Loucy (cell line): ENCODE data around the gene LUZP2.

ENCODE experiments used
- H2AFZ ChIP-seq: fragments of 200-600 bp; sonication (generic); 2 replicates; pipeline ENCODE4 v1.6.0; 2016; ENCODE audit warnings: antibody characterized with exemption, mild to moderate bottlenecking, low read length, moderate library complexity
- H3F3A ChIP-seq: fragments of 200-600 bp; 2 replicates; pipeline ENCODE4 v1.6.0; 2016; ENCODE audit warnings: antibody characterized with exemption, low read depth, mild to moderate bottlenecking
- H3K27me3 ChIP-seq: fragments of 200-600 bp; sonication (generic); 2 replicates; pipeline ENCODE4 v1.6.1; 2014; ENCODE audit warnings: low read length, mild to moderate bottlenecking; ENCODE audit not compliant: insufficient read depth, poor library complexity, severe bottlenecking
- H3K36me3 ChIP-seq: fragments of 200-600 bp; sonication (generic); 2 replicates; pipeline ENCODE4 v1.6.1; 2016; ENCODE audit warnings: low read length; ENCODE audit not compliant: insufficient read depth
- H3K4me1 ChIP-seq: fragments of 200-600 bp; sonication (generic); 2 replicates; pipeline ENCODE4 v1.5.1; 2014; ENCODE audit warnings: low read length, mild to moderate bottlenecking; ENCODE audit not compliant: insufficient read depth, poor library complexity, severe bottlenecking
- H3K4me2 ChIP-seq: fragments of 200-600 bp; sonication (generic); 2 replicates; pipeline ENCODE4 v1.6.0; 2014; ENCODE audit warnings: antibody characterized with exemption, low read length, low read depth, mild to moderate bottlenecking; ENCODE audit not compliant: poor library complexity, severe bottlenecking
- H3K4me3 ChIP-seq: fragments of 200-600 bp; sonication (generic); 2 replicates; pipeline ENCODE4 v1.5.1; 2014; ENCODE audit warnings: low read length, mild to moderate bottlenecking, mixed read lengths; ENCODE audit not compliant: poor library complexity, severe bottlenecking
- H3K79me2 ChIP-seq: fragments of 200-600 bp; sonication (generic); 2 replicates; pipeline ENCODE4 v1.6.1; 2014; ENCODE audit warnings: low read length; ENCODE audit not compliant: insufficient read depth
- H3K9ac ChIP-seq: fragments of 200-600 bp; sonication (generic); 2 replicates; pipeline ENCODE4 v1.6.0; 2014; ENCODE audit warnings: mild to moderate bottlenecking, low read depth, low read length, moderate library complexity; ENCODE audit not compliant: poor library complexity, severe bottlenecking
- H3K9me2 ChIP-seq: fragments of 200-600 bp; sonication (generic); replicated peaks from 2 replicates; pipeline ENCODE4 v1.6.1; 2016; ENCODE audit warnings: low read depth, low read length, mixed read lengths
- H3K9me3 ChIP-seq: fragments of 200-600 bp; sonication (generic); 2 replicates; pipeline ENCODE4 v1.6.1; 2014; ENCODE audit warnings: mild to moderate bottlenecking, antibody characterized with exemption, low read length, low read depth; ENCODE audit not compliant: insufficient read depth
- H4K20me1 ChIP-seq: fragments of 200-600 bp; sonication (generic); 2 replicates; pipeline ENCODE4 v1.6.0; 2014; ENCODE audit warnings: antibody characterized with exemption, low read length, mild to moderate bottlenecking; ENCODE audit not compliant: insufficient read depth, poor library complexity, severe bottlenecking
- CTCF ChIP-seq: fragments of 200-600 bp; sonication (generic); conservative IDR thresholded peaks from 2 replicates; pipeline ENCODE4 v1.5.1; 2014; ENCODE audit warnings: mild to moderate bottlenecking, antibody characterized with exemption, low read length
- EZH2phosphoT487 ChIP-seq: fragments of 200-600 bp; IDR thresholded peaks from 2 replicates; pipeline ENCODE4 v1.6.1; 2018; ENCODE audit warnings: antibody characterized with exemption, mild to moderate bottlenecking, moderate library complexity, borderline replicate concordance

LUZP2 gene

GRCh38 chr11:24509114-24509513, 12.3 kb downstream of the LUZP2 start:
- H4K20me1 ChIP-seq, result no peaks in the 10 kb centered on the region
- no peak overlapping the region for H2AFZ ChIP-seq
- no peak overlapping the region for H3K9ac ChIP-seq
- no peaks in the 10 kb centered on the region for H3K9me3 ChIP-seq
- H3K27me3 ChIP-seq, result no peaks in the 10 kb centered on the region
- H3K4me3 ChIP-seq, result no peak overlapping the region
- H3K4me1 ChIP-seq, result no peaks in the 10 kb centered on the region
- no peaks in the 10 kb centered on the region for H3K36me3 ChIP-seq
- no peaks in the 10 kb centered on the region for H3K9me2 ChIP-seq
- H3K79me2 ChIP-seq, result no peaks in the 10 kb centered on the region
- H3K4me2 ChIP-seq, result no peak overlapping the region
- peak; percentile 34; the same call in 1 of the 2 replicates for TF ChIP-seq CTCF
- TF ChIP-seq EZH2phosphoT487, result no peak
- no peaks in the 10 kb centered on the region for H3F3A ChIP-seq

GRCh38 chr11:24511511-24511910, 14.7 kb downstream of the LUZP2 start:
- no peak overlapping the region for H2AFZ ChIP-seq
- H3K9me3 ChIP-seq, result no peaks in the 10 kb centered on the region
- H3K27me3 ChIP-seq, result no peaks in the 10 kb centered on the region
- H3K4me2 ChIP-seq, result no peak overlapping the region
- H3K9me2 ChIP-seq, result no peaks in the 10 kb centered on the region
- no peak for TF ChIP-seq EZH2phosphoT487
- no peak for TF ChIP-seq CTCF
- no peaks in the 10 kb centered on the region for H4K20me1 ChIP-seq
- no peaks in the 10 kb centered on the region for H3K36me3 ChIP-seq
- no peaks in the 10 kb centered on the region for H3K4me1 ChIP-seq
- no peaks in the 10 kb centered on the region for H3F3A ChIP-seq
- no peak overlapping the region for H3K9ac ChIP-seq
- no peak overlapping the region for H3K4me3 ChIP-seq
- no peaks in the 10 kb centered on the region for H3K79me2 ChIP-seq

GRCh38 chr11:24513479-24514218, 16.8 kb downstream of the LUZP2 start:
- no peak overlapping the region for H3K4me3 ChIP-seq
- H3K9me2 ChIP-seq, result no peaks in the 10 kb centered on the region

More at GRCh38 chr11:24513479-24514218, 16.8 kb downstream of the LUZP2 start:
- H2AFZ ChIP-seq, result no peak overlapping the region
- no peaks in the 10 kb centered on the region for H3K4me1 ChIP-seq
- no peak overlapping the region for H3K9ac ChIP-seq
- no peaks in the 10 kb centered on the region for H3K36me3 ChIP-seq
- H3K27me3 ChIP-seq, result no peaks in the 10 kb centered on the region
- H3K4me2 ChIP-seq, result no peak overlapping the region
- no peaks in the 10 kb centered on the region for H3F3A ChIP-seq
- H4K20me1 ChIP-seq, result no peaks in the 10 kb centered on the region
- TF ChIP-seq CTCF, result no peak
- TF ChIP-seq EZH2phosphoT487, result no peak
- no peaks in the 10 kb centered on the region for H3K79me2 ChIP-seq
- H3K9me3 ChIP-seq, result no peaks in the 10 kb centered on the region
